ENCODE measurements around the gene TRIM52.
"Not testable (repeated sequence)": the region's sequence is repeated elsewhere in the genome, so short reads cannot be mapped to it uniquely, and the experiment has no call there.

TRIM52 gene

GRCh38 chr5:181212080-181212479, 48.9 kb downstream of the TRIM52 start:
- DNase-seq, result no peak

- no peak for DNase-seq
Measured at GRCh38 chr5:181211208-181211607, 49.7 kb downstream of the TRIM52 start.

- not testable (repeated sequence) for DNase-seq
Measured at GRCh38 chr5:181210698-181211097, 50.2 kb downstream of the TRIM52 start.

GRCh38 chr5:181210148-181210547, 50.8 kb downstream of the TRIM52 start:
- DNase-seq, result not testable (repeated sequence)

- DNase-seq, result not testable (repeated sequence)
Measured at GRCh38 chr5:181209006-181209405, 51.9 kb downstream of the TRIM52 start.

GRCh38 chr5:181207960-181208253, 53.0 kb downstream of the TRIM52 start:
- no peak for DNase-seq

GRCh38 chr5:181207214-181207959, 53.6 kb downstream of the TRIM52 start:
- no peak for DNase-seq

GRCh38 chr5:181205761-181206649, 54.9 kb downstream of the TRIM52 start:
- no peak for DNase-seq
